Measurements from ENCODE around the gene TMEM213.
A peak's percentile ranks its signal among the peaks of the same experiment; 100 is the strongest.

Gene TMEM213

GRCh38 chr7:138878051-138878450 is 80.3 kb downstream of the TMEM213 start:
- no peak for DNase-seq

GRCh38 chr7:138878856-138879255 is 81.1 kb downstream of the TMEM213 start:
- no peak for DNase-seq

- DNase-seq: no peak
These were observed 81.6 kb downstream of the TMEM213 start for GRCh38 chr7:138879356-138879755.

GRCh38 chr7:138880881-138881578 is 83.2 kb downstream of the TMEM213 start:
- DNase-seq: no peak

GRCh38 chr7:138881579-138882188 is 83.9 kb downstream of the TMEM213 start:
- DNase-seq: no peak

- no peak for DNase-seq
These were observed 84.5 kb downstream of the TMEM213 start for GRCh38 chr7:138882249-138882648.

- no peak for DNase-seq
These were observed 87.8 kb downstream of the TMEM213 start for GRCh38 chr7:138885383-138886147.

GRCh38 chr7:138886501-138886917 is 88.7 kb downstream of the TMEM213 start:
- peak; percentile 68 to 95 for DNase-seq

GRCh38 chr7:138887085-138887710 is 89.4 kb downstream of the TMEM213 start:
- DNase-seq: no peak
